Right forelimb (tissue), 1 donor: ENCODE data around the gene AKAP7.
"Not testable (repeated sequence)": the region's sequence is repeated elsewhere in the genome, so short reads cannot be mapped to it uniquely, and the experiment has no call there.

Experiments
- DNase-seq: peaks from one replicate; pipeline ENCODE4 v3.0.0-alpha.2; 2018

Gene AKAP7

DNA sequence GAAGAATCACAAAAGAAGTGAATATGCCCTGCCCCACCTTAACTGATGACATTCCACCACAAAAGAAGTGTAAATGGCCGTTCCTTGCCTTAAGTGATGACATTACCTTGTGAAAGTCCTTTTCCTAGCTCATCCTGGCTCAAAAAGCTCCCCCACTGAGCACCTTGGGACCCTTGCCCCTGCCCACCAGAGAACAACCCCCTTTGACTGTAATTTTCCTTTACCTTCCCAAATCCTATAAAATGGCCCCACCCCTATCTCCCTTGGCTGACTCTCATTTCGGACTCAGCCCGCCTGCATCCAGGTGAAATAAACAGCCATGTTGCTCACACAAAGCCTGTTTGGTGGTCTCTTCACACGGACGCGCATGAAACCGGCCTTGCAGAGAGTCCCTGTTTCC, 165.6 kb downstream of the AKAP7 start:
- DNase-seq = not testable (repeated sequence)

DNA sequence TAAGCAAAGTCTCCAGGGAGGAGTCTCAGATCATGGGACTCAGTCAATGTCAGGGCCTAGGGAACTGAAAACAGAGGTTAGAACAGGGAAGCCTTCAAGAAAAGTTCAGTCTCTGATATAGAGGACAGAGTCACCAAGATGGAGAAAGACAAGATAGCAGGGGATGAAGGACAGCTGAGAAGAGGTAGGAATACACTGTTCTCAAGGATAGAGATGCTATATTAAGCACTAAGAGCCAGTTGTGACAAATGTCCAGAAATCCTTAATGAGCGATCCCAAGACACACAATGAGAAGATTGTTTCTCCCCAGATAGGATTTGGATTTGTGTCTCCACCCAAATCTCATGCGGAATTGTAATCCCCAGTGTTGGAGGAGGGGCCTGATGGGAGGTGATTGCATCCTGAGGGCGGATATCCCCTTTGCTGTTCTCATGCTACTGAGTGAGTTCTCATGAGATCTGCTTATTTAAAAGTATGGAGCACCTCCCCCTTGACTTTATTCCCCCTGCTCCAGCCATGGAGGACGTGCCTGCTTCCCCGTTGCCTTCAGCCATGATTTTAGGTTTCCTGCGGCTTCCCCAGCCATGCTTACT, 168.2 kb downstream of the AKAP7 start:
- DNase-seq = no peak

DNA sequence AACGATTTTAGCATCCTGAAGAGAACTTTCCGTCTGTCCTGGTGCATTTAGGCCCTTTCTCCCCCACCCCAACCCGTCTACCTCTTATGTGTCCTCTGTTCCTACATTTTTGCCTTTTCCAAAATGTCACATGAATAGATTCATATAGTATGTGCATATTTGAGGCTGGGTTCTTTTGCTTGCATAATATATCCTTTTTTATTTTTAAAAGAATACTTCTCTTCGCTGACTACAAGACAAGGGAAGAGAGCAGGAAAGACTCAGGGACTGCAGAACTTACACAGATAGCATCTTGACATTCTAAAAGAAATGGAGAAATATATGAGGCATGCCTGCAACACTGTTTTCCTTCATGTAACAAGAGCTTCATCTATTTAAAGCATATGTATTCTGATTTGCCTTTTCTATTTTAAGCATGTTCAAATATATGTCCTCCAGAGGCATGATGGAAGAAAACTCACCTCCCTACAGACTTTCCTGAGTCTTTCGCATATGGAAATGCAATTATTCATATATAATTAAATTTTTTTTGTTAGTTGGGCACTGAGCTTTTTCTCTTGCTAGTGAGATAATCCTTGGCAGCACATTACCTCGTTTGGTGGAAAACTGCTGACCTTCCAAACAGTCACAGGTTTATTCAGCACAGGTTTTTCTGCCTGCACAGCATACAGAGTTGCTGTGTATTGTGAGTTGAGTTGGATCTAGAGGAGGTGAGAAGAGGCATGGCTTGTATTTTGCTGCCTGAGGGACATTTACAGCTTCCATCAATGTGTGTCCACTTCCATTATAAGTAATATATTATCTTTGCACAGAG, 170.0 kb downstream of the AKAP7 start:
- DNase-seq = no peak

DNA sequence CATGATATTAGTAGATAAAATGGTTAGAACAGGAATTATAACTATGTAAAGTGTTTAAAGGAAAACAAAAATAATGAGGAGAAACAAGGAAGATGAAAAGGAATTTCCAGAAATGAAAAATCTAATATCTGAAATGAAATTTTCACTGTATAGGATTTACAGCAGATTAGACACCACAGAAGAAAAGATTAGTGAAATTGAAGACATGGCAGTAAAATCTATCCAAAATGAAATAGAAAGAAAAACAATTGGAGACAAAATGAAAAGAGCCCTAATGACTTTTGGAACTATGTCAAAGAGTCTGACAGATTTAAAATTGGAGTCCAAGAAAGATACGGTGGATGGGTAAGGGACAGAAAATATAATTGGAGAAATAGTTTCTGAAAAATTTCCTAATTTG, 174.2 kb downstream of the AKAP7 start:
- no peak for DNase-seq

DNA sequence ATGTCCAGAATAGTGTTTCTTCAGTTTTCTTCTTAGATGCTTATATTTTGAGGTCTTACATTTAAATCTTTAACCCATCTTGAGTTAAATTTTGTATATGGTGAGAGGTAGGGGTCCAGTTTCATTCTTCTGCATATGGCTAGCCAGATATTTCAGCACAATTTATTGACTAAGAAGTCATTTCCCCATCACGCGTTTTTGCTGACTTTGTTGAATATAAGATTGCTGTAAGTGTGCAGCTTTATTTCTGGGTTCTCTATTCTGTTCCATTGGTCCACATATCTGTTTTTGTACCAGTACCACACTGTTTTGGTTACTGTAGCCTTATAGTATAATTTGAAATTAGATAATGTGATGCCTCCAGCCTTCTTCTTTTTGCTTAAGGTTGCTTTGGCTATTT, 179.6 kb downstream of the AKAP7 start:
- DNase-seq = no peak

DNA sequence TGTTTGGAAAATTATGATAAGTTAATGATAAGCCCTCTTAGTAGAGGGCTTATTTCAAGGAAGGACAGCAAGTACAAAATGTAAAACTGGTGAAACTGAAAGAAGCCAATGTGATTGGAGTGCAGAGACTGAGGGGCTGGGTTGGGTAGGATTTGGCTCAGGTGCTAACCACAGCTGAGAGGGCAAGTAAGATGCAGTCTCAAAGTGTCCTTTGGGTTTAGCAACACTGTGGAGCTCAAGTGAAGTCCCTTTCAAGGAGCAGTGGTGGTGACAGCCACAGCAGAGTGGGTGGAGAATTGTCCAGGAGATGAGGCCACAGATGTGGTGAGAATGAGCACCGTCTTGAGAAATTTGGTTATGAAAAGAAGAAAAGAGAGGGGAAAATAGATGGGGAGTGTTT, 181.4 kb downstream of the AKAP7 start:
- no peak for DNase-seq

DNA sequence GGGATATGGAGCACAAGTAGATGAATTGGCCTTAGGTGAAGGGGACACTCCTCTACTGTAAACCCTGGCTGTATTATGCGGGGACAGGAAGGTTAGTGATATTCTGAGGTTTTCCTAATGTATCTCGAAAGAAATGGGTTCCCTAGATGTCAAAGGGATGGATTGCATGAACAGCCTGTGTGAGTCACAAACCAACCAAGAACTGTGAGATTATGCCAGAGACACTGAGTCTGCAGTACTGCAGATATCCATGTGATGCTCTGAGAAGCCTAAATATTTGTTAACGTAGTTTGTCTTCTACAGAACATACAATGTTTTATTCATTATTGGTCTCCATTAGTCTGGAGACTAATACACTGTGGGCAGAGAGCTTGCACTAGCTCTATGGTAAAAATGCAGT, 182.2 kb downstream of the AKAP7 start:
- DNase-seq = no peak

DNA sequence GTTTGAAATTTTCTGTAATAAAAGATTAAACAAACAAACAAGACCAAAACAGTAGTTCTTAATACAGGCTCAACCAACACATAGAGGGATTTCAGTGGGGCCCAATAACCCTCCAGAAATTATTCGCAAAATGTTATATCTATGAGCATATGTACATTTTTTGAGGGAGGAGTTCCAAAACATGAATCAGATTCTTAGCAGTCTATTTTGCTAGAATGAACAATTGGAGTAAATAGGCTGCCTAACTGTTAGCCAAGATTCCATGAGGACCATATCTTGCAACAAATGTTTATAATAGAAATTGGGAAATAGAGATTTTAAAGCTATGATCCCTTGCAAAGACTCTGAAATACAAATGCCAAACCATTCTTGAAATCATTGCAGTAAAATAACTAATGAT, 186.3 kb downstream of the AKAP7 start:
- no peak for DNase-seq

DNA sequence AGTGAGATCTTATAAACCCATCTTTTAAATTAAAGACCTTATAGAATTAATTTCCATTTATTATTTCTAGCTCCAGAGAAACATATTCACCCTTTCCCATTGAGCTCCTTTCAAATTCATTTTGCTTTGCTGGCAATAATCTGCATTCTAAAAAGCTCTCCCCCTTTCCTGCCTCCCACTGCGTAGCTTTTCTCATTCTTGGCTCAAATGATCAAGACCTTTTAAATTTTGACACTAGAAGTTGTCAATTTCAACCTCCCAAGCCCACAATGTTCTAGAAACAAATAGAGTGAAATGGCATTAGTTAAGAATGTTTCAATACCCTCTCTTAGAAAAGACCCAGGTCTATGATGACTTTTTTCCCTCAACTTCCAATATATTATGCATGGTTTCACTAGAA, 186.9 kb downstream of the AKAP7 start:
- no peak for DNase-seq

DNA sequence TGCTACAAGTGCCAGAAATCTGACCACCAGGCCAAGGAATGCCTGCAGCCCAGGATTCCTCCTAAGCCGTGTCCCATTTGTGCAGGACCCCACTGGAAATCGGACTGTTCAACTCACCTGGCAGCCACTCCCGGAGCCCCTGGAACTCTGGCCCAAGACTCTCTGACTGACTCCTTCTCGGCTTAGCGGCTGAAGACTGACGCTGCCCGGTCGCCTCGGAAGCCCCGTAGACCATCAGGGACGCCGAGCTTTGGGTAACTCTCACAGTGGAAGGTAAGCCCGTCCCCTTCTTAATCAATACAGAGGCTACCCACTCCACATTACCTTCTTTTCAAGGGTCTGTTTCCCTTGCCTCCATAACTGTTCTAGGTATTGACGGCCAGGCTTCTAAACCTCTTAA, 190.4 kb downstream of the AKAP7 start:
- DNase-seq = not testable (repeated sequence)

DNA sequence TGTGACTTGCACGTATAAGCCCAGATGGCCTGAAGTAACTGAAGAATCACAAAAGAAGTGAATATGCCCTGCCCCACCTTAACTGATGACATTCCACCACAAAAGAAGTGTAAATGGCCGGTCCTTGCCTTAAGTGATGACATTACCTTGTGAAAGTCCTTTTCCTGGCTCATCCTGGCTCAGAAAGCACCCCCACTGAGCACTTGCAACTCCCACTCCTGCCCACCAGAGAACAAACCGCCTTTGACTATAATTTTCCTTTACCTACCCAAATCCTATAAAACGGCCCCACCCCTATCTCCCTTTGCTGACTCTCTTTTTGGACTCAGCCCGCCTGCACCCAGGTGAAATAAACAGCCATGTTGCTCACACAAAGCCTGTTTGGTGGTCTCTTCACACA, 193.5 kb downstream of the AKAP7 start:
- not testable (repeated sequence) for DNase-seq

DNA sequence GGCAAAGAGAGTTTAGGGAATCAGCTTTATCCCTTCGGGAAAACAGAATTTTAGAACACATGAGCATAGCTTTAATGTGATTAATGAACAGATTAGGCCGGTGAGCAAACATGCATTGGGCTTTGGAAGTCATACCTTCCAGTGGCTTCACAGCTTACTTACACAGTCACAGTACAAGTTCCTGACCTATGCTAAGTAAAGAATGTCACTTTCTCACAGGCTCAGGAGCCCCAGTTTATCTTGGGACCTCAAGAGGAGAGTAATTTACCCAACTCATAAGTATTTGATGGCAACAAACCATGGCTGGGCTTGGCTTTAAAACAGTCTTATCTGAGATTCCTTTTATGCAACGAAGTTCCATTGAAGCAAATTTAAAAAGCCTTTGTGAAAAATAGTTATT, 195.9 kb downstream of the AKAP7 start:
- DNase-seq = no peak

DNA sequence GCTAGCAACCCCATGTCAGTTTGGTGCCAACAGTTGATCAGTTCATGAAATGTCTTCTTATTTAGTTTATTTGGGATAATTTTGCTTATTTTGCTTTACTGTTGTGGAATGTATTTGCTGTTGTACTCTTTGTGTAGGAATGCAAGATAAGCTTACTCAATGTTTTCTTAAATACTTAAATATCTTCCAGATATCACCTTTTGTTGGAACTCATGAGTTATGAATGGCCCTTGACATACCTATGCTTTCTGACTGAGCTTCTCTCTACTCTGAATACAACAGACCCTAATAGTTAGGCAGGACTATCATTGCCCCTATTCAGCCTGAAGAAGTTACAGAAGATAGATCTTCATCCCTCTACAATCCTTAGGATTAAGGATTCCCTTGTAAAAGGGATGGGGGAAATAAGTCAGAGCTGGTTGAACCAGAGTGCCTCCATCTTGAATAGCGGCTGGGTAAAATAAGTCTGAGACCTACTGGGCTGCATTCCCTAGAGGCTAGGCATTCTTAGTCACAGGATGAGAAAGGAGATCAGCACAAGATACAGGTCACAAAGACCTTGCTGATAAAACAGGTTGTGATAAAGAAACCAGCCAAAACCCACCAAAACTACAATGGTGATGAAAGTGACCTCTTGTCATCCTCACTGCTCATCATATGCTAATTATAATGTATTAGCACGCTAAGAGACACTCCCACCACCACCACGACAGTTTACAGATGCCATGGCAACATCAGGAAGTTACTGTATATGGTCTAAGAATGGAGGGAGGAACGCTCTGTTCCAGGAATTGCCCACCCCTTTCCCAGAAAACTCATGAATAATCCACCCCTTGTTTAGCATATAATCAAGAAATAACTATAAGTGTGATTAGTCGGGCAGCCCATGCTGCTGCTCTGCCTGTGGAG, 196.9 kb downstream of the AKAP7 start:
- DNase-seq = no peak
